ENCODE data around the gene PTOV1.

PTOV1 gene

DNA sequence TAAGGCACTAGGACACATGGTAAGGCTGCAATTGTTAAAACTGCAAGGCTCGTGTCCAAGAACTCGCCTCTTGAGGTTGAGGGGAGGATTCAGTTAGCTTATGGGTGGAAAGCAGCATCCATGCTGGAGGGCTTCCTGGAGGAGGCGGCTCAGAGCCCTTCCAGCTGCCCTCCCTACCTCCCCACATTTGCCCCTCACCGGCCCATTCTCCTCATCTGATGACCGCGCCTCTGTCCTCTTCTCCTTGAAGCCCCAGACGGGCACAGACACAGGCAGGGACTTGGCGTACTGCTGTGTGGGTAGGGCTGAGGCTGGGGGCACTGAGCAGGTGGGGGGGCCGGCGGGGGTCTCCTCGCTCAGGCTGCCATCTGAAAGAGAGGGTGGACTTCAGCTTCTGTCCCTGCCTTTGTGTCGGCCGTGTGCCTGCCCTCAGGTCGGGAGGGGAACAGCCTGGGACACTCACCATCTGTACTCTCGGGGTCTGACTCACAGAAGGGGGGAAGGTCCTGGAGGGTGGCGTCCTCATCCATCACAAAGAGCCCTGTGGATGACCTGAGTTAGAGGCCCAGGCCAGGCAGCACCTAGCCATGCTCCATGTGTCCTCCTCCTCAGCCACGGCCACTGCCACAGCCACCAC lies 20.5 kb downstream of the PTOV1 start:
- no peaks in the 10 kb centered on the region for H3K9me2 ChIP-seq (replicated peaks; ENCODE audit: control insufficient read depth, low read length)
- peaks cover 36% of the 10 kb centered on the region for H3K79me2 ChIP-seq (ENCODE audit: control insufficient read depth, low read length)
- peaks cover 39% of the 10 kb centered on the region for H3K4me1 ChIP-seq (ENCODE audit: control insufficient read depth, low read length)
- H3K27ac ChIP-seq (ENCODE audit: low read depth, low read length), result no peak overlapping the region
- no peaks in the 10 kb centered on the region for H3K27me3 ChIP-seq (ENCODE audit: control insufficient read depth, low read length)
- H3K4me2 ChIP-seq (ENCODE audit: low read length), result no peak overlapping the region
- 0 out of 2 replicates have a peak, but pooled peaks cover under 1% of the 10 kb centered on the region for H4K20me1 ChIP-seq (ENCODE audit: control insufficient read depth, insufficient read depth, low read depth, low read length)
- no peak overlapping the region for H3K4me3 ChIP-seq (ENCODE audit: low read length)
- peaks cover 11% of the 10 kb centered on the region for H3F3A ChIP-seq (ENCODE audit: control insufficient read depth, insufficient read depth)
- TF ChIP-seq, protein P1, sequence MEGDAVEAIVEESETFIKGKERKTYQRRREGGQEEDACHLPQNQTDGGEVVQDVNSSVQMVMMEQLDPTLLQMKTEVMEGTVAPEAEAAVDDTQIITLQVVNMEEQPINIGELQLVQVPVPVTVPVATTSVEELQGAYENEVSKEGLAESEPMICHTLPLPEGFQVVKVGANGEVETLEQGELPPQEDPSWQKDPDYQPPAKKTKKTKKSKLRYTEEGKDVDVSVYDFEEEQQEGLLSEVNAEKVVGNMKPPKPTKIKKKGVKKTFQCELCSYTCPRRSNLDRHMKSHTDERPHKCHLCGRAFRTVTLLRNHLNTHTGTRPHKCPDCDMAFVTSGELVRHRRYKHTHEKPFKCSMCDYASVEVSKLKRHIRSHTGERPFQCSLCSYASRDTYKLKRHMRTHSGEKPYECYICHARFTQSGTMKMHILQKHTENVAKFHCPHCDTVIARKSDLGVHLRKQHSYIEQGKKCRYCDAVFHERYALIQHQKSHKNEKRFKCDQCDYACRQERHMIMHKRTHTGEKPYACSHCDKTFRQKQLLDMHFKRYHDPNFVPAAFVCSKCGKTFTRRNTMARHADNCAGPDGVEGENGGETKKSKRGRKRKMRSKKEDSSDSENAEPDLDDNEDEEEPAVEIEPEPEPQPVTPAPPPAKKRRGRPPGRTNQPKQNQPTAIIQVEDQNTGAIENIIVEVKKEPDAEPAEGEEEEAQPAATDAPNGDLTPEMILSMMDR (IDR thresholded peaks at IDR 0.05; ENCODE audit: low read depth, low read length, poor library complexity, severe bottlenecking), result no peak
- no peak for TF ChIP-seq EZH2phosphoT487 (IDR thresholded peaks at IDR 0.05; ENCODE audit: borderline replicate concordance, low read length)
- no peaks in the 10 kb centered on the region for H3K9me3 ChIP-seq (ENCODE audit: control insufficient read depth, insufficient read depth, low read length)
- H3K36me3 ChIP-seq (ENCODE audit: control insufficient read depth, low read length), result peaks cover 11% of the 10 kb centered on the region

GRCh38 chr19:49872245-49873128 lies 21.5 kb downstream of the PTOV1 start:
- H3K9me2 ChIP-seq (replicated peaks; ENCODE audit: control insufficient read depth, low read length), result no peaks in the 10 kb centered on the region
- no peak overlapping the region for H3K4me3 ChIP-seq (ENCODE audit: low read length)
- no peaks in the 10 kb centered on the region for H4K20me1 ChIP-seq (ENCODE audit: control insufficient read depth, insufficient read depth, low read depth, low read length)
- H3K27ac ChIP-seq (ENCODE audit: low read depth, low read length), result no peak overlapping the region
- H3F3A ChIP-seq (ENCODE audit: control insufficient read depth, insufficient read depth), result peaks cover 11% of the 10 kb centered on the region
- peaks cover 37% of the 10 kb centered on the region for H3K4me1 ChIP-seq (ENCODE audit: control insufficient read depth, low read length)
- H3K27me3 ChIP-seq (ENCODE audit: control insufficient read depth, low read length), result no peaks in the 10 kb centered on the region
- peaks cover 30% of the 10 kb centered on the region for H3K79me2 ChIP-seq (ENCODE audit: control insufficient read depth, low read length)
- no peak overlapping the region for H3K4me2 ChIP-seq (ENCODE audit: low read length)
- H3K36me3 ChIP-seq (ENCODE audit: control insufficient read depth, low read length), result peaks cover 10% of the 10 kb centered on the region
- no peaks in the 10 kb centered on the region for H3K9me3 ChIP-seq (ENCODE audit: control insufficient read depth, insufficient read depth, low read length)
- TF ChIP-seq, protein P1 (IDR thresholded peaks at IDR 0.05; ENCODE audit: low read depth, low read length, poor library complexity, severe bottlenecking), result no peak
- no peak for TF ChIP-seq EZH2phosphoT487 (IDR thresholded peaks at IDR 0.05; ENCODE audit: borderline replicate concordance, low read length)

DNA sequence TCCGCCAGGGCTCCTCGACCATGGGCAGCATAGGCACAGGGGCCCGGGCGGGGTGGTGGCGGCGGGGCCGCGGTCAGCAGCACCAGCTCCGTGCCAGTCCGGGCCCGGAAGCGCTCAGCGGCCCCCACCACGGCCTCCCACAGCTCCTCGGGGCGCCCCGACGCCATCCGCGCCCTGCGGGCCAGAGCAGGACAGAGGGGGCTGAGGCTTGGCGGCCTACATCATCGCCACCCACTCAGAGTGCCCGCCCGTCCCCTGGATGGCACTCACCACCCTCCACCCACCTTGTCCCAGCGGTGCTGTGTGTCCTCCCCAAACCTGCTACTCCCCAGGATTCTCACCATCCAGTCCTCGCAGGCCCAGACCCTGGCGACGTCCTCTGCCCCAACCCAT lies 22.2 kb downstream of the PTOV1 start:
- Histone ChIP-seq H3K4me3 (ENCODE audit: low read length) (no peak overlapping the region), H3K9me3 (ENCODE audit: control insufficient read depth, insufficient read depth, low read length) (no peaks in the 10 kb centered on the region), H3K9me2 (replicated peaks; ENCODE audit: control insufficient read depth, low read length) (no peaks in the 10 kb centered on the region), H3K79me2 (ENCODE audit: control insufficient read depth, low read length) (peaks cover 30% of the 10 kb centered on the region), H3K36me3 (ENCODE audit: control insufficient read depth, low read length) (peaks cover 10% of the 10 kb centered on the region), H4K20me1 (ENCODE audit: control insufficient read depth, insufficient read depth, low read depth, low read length) (no peaks in the 10 kb centered on the region), H3K4me2 (ENCODE audit: low read length) (no peak overlapping the region), H3K4me1 (ENCODE audit: control insufficient read depth, low read length) (peaks cover 32% of the 10 kb centered on the region), H3K27ac (ENCODE audit: low read depth, low read length) (no peak overlapping the region), H3F3A (ENCODE audit: control insufficient read depth, insufficient read depth) (peaks cover 7% of the 10 kb centered on the region), H3K27me3 (ENCODE audit: control insufficient read depth, low read length) (no peaks in the 10 kb centered on the region)
- TF ChIP-seq EZH2phosphoT487 (IDR thresholded peaks at IDR 0.05; ENCODE audit: borderline replicate concordance, low read length), result no peak
- TF ChIP-seq, protein P1 (IDR thresholded peaks at IDR 0.05; ENCODE audit: low read depth, low read length, poor library complexity, severe bottlenecking), result no peak

Measured in DOHH2 (cell line).